ENCODE results near the gene HPD.

DNA sequence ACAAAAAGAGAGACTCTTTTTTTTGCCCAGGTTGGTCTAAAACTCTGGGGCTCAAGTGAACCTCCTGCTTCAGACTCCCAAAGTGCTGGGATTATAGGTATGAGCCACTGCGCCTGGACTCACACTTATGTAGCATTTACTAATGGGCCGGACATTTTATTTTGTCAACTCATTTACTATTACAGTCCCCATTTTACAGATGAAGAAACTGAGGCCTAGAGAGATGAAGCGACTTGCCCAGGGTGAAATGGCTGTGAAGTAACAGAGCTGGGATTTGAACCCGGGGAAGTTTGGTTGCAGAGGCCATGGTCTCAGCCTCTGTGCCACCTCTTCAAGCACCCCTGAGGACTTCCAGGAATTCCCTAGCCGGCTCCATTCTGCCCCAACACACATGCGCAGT, 9.4 kb downstream of the HPD start:
- TF ChIP-seq EZH2 (IDR thresholded peaks at IDR 0.05) (no peak), POLR2AphosphoS5 (IDR thresholded peaks at IDR 0.05; ENCODE audit: borderline replicate concordance, low read depth, low read length) (no peak), FOXP2 (optimal IDR thresholded peaks at IDR 0.05; ENCODE audit: control extremely low read depth, extremely low read length, insufficient read depth) (no peak)
